Epithelial cell of prostate (primary cell): ENCODE results near the gene CYTH4.
A peak's percentile ranks its signal among the peaks of the same experiment; 100 is the strongest.
"Not testable (repeated sequence)": the region's sequence is repeated elsewhere in the genome, so short reads cannot be mapped to it uniquely, and the experiment has no call there.

Source experiments
- DNase-seq: peaks from one replicate; pipeline ENCODE4 v3.0.0-alpha.2; 2011; ENCODE audit warnings: low read depth, low spot score
- H3K27ac ChIP-seq: fragments of 450-650 bp; 2 replicates; pipeline ENCODE4 v1.5.1; 2017; ENCODE audit warnings: mild to moderate bottlenecking

CYTH4 gene

GRCh38 chr22:37282385-37282677 lies at the start of gene CYTH4:
TSS of gene CYTH4 (plus strand) at chr22:37282508. CDS start at chr22:37282570, 62 bp downstream.
- no peak within 1 kb of the TSS for H3K27ac ChIP-seq
- DNase-seq: no peak

GRCh38 chr22:37233371-37233750 lies 48.9 kb upstream of the CYTH4 start:
- not testable (repeated sequence) for DNase-seq, H3K27ac ChIP-seq

- no peak overlapping the region for H3K27ac ChIP-seq
- no peak for DNase-seq
Measured at GRCh38 chr22:37233751-37234631, 48.3 kb upstream of the CYTH4 start.

GRCh38 chr22:37234736-37235711 lies 47.3 kb upstream of the CYTH4 start:
- no peak for DNase-seq
- no peak overlapping the region for H3K27ac ChIP-seq

- no peak for DNase-seq
Measured at GRCh38 chr22:37235897-37236607, 46.3 kb upstream of the CYTH4 start.

GRCh38 chr22:37237371-37238268 lies 44.7 kb upstream of the CYTH4 start:
- H3K27ac ChIP-seq: no peak overlapping the region
- DNase-seq: no peak

More at GRCh38 chr22:37235897-37236607, 46.3 kb upstream of the CYTH4 start:
- no peak overlapping the region for H3K27ac ChIP-seq

- H3K27ac ChIP-seq: no peak overlapping the region
- no peak for DNase-seq
Measured at GRCh38 chr22:37239336-37240239, 42.7 kb upstream of the CYTH4 start.

GRCh38 chr22:37240240-37240940 lies 41.9 kb upstream of the CYTH4 start:
- H3K27ac ChIP-seq: no peak overlapping the region
- DNase-seq: no peak

- no peak overlapping the region for H3K27ac ChIP-seq
- DNase-seq: no peak
Measured at GRCh38 chr22:37240941-37241320, 41.4 kb upstream of the CYTH4 start.

- no peak for DNase-seq
- H3K27ac ChIP-seq: peak overlapping the region; percentile 54
Measured at GRCh38 chr22:37241351-37242142, 40.8 kb upstream of the CYTH4 start.

- no peak for DNase-seq
- H3K27ac ChIP-seq: peak overlapping the region; percentile 54
Measured at GRCh38 chr22:37242395-37242918, 39.9 kb upstream of the CYTH4 start.

- no peak for DNase-seq
- peak overlapping the region; percentile 54 for H3K27ac ChIP-seq
Measured at GRCh38 chr22:37243402-37244113, 38.8 kb upstream of the CYTH4 start.

- peak within 1 kb of the TSS; percentile 54 for H3K27ac ChIP-seq
- DNase-seq: no peak
Measured at GRCh38 chr22:37244114-37244921, 38.0 kb upstream of the CYTH4 start, which contains the start of gene RAC2. TSS of gene RAC2 (minus strand) at chr22:37244269. CDS start at chr22:37244148, 121 bp downstream.

- no peak for DNase-seq
- H3K27ac ChIP-seq: no peak overlapping the region
Measured at GRCh38 chr22:37244922-37245722, 37.2 kb upstream of the CYTH4 start.

GRCh38 chr22:37245740-37246139 lies 36.6 kb upstream of the CYTH4 start:
- H3K27ac ChIP-seq: no peak overlapping the region
- DNase-seq: no peak
